ENCODE data around the gene CRYGA.
"Not testable (repeated sequence)": the region's sequence is repeated elsewhere in the genome, so short reads cannot be mapped to it uniquely, and the experiment has no call there.

CRYGA gene

GRCh38 chr2:208118918-208119317 is 44.5 kb downstream of the CRYGA start:
- H3K4me1 ChIP-seq (ENCODE audit: control insufficient read depth, insufficient read depth, low read length), result no peaks in the 10 kb centered on the region
- H3K9ac ChIP-seq (ENCODE audit: low read length), result no peak overlapping the region
- H3K36me3 ChIP-seq (ENCODE audit: control insufficient read depth, insufficient read depth, low read length), result no peaks in the 10 kb centered on the region
- no peaks in the 10 kb centered on the region for H3K27me3 ChIP-seq (ENCODE audit: control insufficient read depth, insufficient read depth, low read length)
- no peaks in the 10 kb centered on the region for H3K9me3 ChIP-seq (ENCODE audit: control insufficient read depth, insufficient read depth, low read depth, low read length)
- H3K4me3 ChIP-seq (ENCODE audit: low read depth, low read length), result no peak overlapping the region
- no peak overlapping the region for H3K27ac ChIP-seq (ENCODE audit: low read depth, low read length)

- H3K4me1 ChIP-seq (ENCODE audit: control insufficient read depth, insufficient read depth, low read length), result peaks cover 11% of the 10 kb centered on the region
- H3K27me3 ChIP-seq (ENCODE audit: control insufficient read depth, insufficient read depth, low read length); H3K9ac ChIP-seq (ENCODE audit: low read length); H3K9me3 ChIP-seq (ENCODE audit: control insufficient read depth, insufficient read depth, low read depth, low read length); H3K27ac ChIP-seq (ENCODE audit: low read depth, low read length); H3K36me3 ChIP-seq (ENCODE audit: control insufficient read depth, insufficient read depth, low read length); H3K4me3 ChIP-seq (ENCODE audit: low read depth, low read length): not testable (repeated sequence)
Observed at GRCh38 chr2:208117390-208117789, 46.0 kb downstream of the CRYGA start.

- H3K27ac ChIP-seq (ENCODE audit: low read depth, low read length), result no peak overlapping the region
Observed at GRCh38 chr2:208112969-208113368, 50.4 kb downstream of the CRYGA start.

GRCh38 chr2:208112273-208112745 is 51.1 kb downstream of the CRYGA start:
- H3K9ac ChIP-seq (ENCODE audit: low read length); H3K36me3 ChIP-seq (ENCODE audit: control insufficient read depth, insufficient read depth, low read length); H3K27me3 ChIP-seq (ENCODE audit: control insufficient read depth, insufficient read depth, low read length); H3K27ac ChIP-seq (ENCODE audit: low read depth, low read length); H3K9me3 ChIP-seq (ENCODE audit: control insufficient read depth, insufficient read depth, low read depth, low read length): not testable (repeated sequence)
- peak overlapping the region; percentile 38; the same call in 1 of the 2 replicates for H3K4me3 ChIP-seq (ENCODE audit: low read depth, low read length)
- peaks cover 13% of the 10 kb centered on the region for H3K4me1 ChIP-seq (ENCODE audit: control insufficient read depth, insufficient read depth, low read length)

More at GRCh38 chr2:208112969-208113368, 50.4 kb downstream of the CRYGA start:
- peaks cover 13% of the 10 kb centered on the region for H3K4me1 ChIP-seq (ENCODE audit: control insufficient read depth, insufficient read depth, low read length)
- H3K27me3 ChIP-seq (ENCODE audit: control insufficient read depth, insufficient read depth, low read length), result no peaks in the 10 kb centered on the region
- peak overlapping the region; percentile 38; the same call in 1 of the 2 replicates for H3K4me3 ChIP-seq (ENCODE audit: low read depth, low read length)
- no peaks in the 10 kb centered on the region for H3K36me3 ChIP-seq (ENCODE audit: control insufficient read depth, insufficient read depth, low read length)
- H3K9me3 ChIP-seq (ENCODE audit: control insufficient read depth, insufficient read depth, low read depth, low read length), result no peaks in the 10 kb centered on the region
- no peak overlapping the region for H3K9ac ChIP-seq (ENCODE audit: low read length)
